Activated CD4-positive, alpha-beta T cell treated with anti-CD3 and anti-CD28 coated beads, Interleukin-2, amount 10 ng/mL, durations not matched to agents 7 days and 5 days (primary cell): ENCODE data around the gene PGF. TPM values are rescaled to one million over a fixed set of nuclear protein-coding genes. Genes with fewer than 3 reads are reported as not detected.

Experiments
- CTCF ChIA-PET: fragments of 350-600 bp; sonication (Branson Sonifier 250); formaldehyde crosslinking; loops from one replicate; lab custom pipeline; 2021; ENCODE audit warnings: antibody characterized with exemption; lab: Charles Lee
- POLR2A ChIA-PET: fragments of 350-600 bp; sonication (Branson Sonifier 250); formaldehyde crosslinking; loops from one replicate; lab custom pipeline; 2021; ENCODE audit warnings: antibody characterized with exemption; lab: Charles Lee
- DNase-seq: peaks from one replicate; pipeline ENCODE4 v3.0.0-alpha.2; 2020
- H3K27ac Mint-ChIP-seq: one replicate; pipeline ENCODE4 v1.8.0; 2021; ENCODE audit warnings: mild to moderate bottlenecking, moderate library complexity, mixed read lengths
- H3K27me3 Mint-ChIP-seq: one replicate; pipeline ENCODE4 v1.8.0; 2021; ENCODE audit warnings: mixed read lengths
- H3K36me3 Mint-ChIP-seq: one replicate; pipeline ENCODE4 v1.8.0; 2021; ENCODE audit warnings: low read depth, mixed read lengths
- H3K4me1 Mint-ChIP-seq: one replicate; pipeline ENCODE4 v1.8.0; 2021; ENCODE audit warnings: mixed read lengths
- H3K4me3 Mint-ChIP-seq: one replicate; pipeline ENCODE4 v1.8.0; 2021; ENCODE audit warnings: mild to moderate bottlenecking, moderate library complexity, mixed read lengths
- H3K9me3 Mint-ChIP-seq: one replicate; pipeline ENCODE4 v1.8.0; 2021; ENCODE audit warnings: mixed read lengths
- total RNA-seq, 2 experiments: library from RNA; stranded (reverse); gene quantifications; one replicate each; pipeline ENCODE4 v1.2.3, GENCODE V29; 2021

PGF gene
- total RNA-seq, 2 experiments from 2014 or later, result 0.12 to 0.15 TPM

DNA sequence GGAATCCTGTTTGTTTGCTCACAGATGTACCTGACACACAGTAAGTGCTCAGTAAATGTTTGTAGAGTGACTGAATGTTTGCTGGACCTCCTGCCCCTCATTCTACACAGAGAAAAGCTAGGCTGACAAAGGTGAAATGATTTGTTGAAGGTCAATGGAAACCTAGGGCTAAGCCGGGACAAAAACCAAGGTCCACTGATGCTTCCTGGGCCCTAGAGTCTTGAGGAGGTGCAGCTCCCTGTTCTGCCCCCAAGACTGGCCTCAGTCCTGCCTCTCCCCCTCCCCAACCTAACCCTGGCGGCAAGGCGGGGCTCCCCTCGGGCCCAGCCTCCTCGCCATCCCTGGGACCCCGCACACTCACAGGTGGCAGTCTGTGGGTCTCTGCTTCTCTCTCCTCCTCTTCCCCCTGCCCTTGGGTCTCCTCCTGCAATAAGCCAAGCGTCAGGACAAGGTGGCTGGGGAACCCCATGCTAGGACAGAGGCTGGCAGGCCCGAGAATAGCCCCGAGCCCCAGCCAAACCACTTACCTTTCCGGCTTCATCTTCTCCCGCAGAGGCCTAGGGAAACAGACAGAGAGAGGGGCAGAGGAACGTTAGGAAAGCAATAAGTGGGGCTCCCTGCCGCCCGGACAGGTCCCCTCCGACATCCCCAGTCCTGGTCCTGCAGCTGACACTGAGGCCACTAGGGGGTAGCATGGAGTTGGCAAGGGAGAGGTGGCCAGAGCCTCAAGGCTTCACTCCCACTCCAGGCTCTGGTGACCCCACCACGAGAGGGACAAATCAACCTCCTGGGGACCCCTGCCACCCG lies 9.3 kb downstream of the PGF start:
- Mint-ChIP-seq H3K27ac (peak overlapping the region; percentile 2), H3K27me3 (no peaks in the 10 kb centered on the region), H3K4me1 (peaks cover 30% of the 10 kb centered on the region), H3K9me3 (no peaks in the 10 kb centered on the region), H3K4me3 (no peak overlapping the region), H3K36me3 (no peaks in the 10 kb centered on the region)
- POLR2A ChIA-PET, result no interaction called here
- CTCF ChIA-PET, result interaction anchor here (0.6 to 4.7 kb wide), 15 partner anchors 8 to 548 kb away, joined by 3 to 32 read pairs (median 3); partner anchors contain the start of genes PGF, RPS6KL1 and ZC2HC1C
- peak; percentile 82 for DNase-seq

- H3K9me3 Mint-ChIP-seq, result no peaks in the 10 kb centered on the region
Measured at GRCh38 chr14:74945261-74945851, 10.0 kb downstream of the PGF start.

DNA sequence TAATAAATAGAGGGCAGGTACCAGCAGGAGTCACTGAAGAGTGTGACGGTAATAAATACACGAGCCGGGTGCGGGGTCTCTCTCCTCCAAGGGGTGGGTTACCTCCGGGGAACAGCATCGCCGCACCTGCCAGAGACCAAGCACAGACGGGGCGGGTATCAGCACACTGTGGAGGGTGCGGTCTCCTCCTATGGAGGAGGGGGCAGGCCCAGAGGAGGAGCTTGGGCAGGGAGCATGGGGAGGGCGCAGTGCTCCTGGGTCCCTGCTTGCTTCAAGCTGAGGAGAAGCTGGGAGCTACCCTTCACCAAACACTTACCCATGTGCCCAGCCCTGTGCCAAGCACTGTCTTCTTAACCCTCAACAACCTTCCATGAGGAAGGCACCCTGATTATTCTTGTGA lies 12.8 kb downstream of the PGF start:
- CTCF ChIA-PET, result interaction anchor here (0.5 to 2.7 kb wide), 7 partner anchors 8 to 712 kb away, joined by 3 to 9 read pairs (median 4); no protein-coding TSS in a partner anchor
- POLR2A ChIA-PET, result interaction anchor here (0.6 kb wide), 1 partner anchor 67 kb away, joined by 4 read pairs; no protein-coding TSS in a partner anchor
- peaks cover 4% of the 10 kb centered on the region for H3K36me3 Mint-ChIP-seq
- peaks cover 48% of the 10 kb centered on the region for H3K4me1 Mint-ChIP-seq
- peak overlapping the region; percentile 94 for H3K27ac Mint-ChIP-seq
- H3K9me3 Mint-ChIP-seq, result peaks cover 5% of the 10 kb centered on the region
- H3K4me3 Mint-ChIP-seq, result peak overlapping the region; percentile 66
- DNase-seq, result no peak
- no peaks in the 10 kb centered on the region for H3K27me3 Mint-ChIP-seq

More at GRCh38 chr14:74945261-74945851, 10.0 kb downstream of the PGF start:
- Mint-ChIP-seq H3K4me1 (peaks cover 35% of the 10 kb centered on the region), H3K4me3 (no peak overlapping the region), H3K36me3 (no peaks in the 10 kb centered on the region), H3K27me3 (no peaks in the 10 kb centered on the region), H3K27ac (no peak overlapping the region)
- peak; percentile 41 for DNase-seq
- ChIA-PET POLR2A (no interaction called here), CTCF (interaction anchor here (0.6 to 4.7 kb wide), 14 partner anchors 8 to 150 kb away, joined by 3 to 32 read pairs (median 4); partner anchors contain the start of genes PGF and ZC2HC1C)

- H3K4me1 Mint-ChIP-seq, result peaks cover 53% of the 10 kb centered on the region
- DNase-seq, result no peak
- peaks cover 4% of the 10 kb centered on the region for H3K36me3 Mint-ChIP-seq
- peak overlapping the region; percentile 66 for H3K4me3 Mint-ChIP-seq
- H3K9me3 Mint-ChIP-seq, result peaks cover 5% of the 10 kb centered on the region
- H3K27me3 Mint-ChIP-seq, result no peaks in the 10 kb centered on the region
- ChIA-PET POLR2A (interaction anchor here (0.6 kb wide), 1 partner anchor 67 kb away, joined by 4 read pairs; no protein-coding TSS in a partner anchor), CTCF (interaction anchor here (0.7 to 2.4 kb wide), 7 partner anchors 10 to 712 kb away, joined by 3 to 7 read pairs (median 4); no protein-coding TSS in a partner anchor)
- peak overlapping the region; percentile 94 for H3K27ac Mint-ChIP-seq
Measured at GRCh38 chr14:74942181-74942580, 13.2 kb downstream of the PGF start.

DNA sequence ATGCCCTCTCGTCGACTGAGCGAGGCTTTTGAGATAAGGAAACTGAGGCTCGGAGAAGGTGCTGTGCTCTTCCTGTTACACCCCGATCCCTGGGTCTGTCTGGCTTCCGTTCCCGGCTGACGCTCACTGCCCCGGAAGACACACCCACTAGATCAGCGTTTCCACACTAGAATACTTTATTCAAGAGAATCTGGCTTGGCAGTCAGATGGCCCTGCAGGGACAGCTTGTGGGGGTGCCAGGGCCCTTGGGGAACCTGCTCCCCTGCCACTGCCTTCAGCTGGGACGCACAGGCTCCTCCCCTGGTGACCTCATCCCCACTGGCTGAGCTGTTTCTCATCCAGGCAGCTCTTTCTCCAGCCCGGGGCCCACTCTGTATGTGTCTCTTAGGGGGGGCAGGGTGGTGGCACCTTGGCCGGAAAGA lies 13.7 kb downstream of the PGF start:
- ChIA-PET POLR2A (no interaction called here), CTCF (interaction anchor here (0.7 to 2.4 kb wide), 7 partner anchors 10 to 712 kb away, joined by 3 to 7 read pairs (median 5); no protein-coding TSS in a partner anchor)
- Mint-ChIP-seq H3K9me3 (peaks cover 5% of the 10 kb centered on the region), H3K27me3 (no peaks in the 10 kb centered on the region), H3K27ac (peak overlapping the region; percentile 94), H3K4me3 (peak overlapping the region; percentile 66), H3K36me3 (peaks cover 4% of the 10 kb centered on the region), H3K4me1 (peaks cover 57% of the 10 kb centered on the region)
- DNase-seq, result peak; percentile 53

- H3K4me1 Mint-ChIP-seq, result peaks cover 54% of the 10 kb centered on the region
- H3K9me3 Mint-ChIP-seq, result peaks cover 5% of the 10 kb centered on the region
- H3K4me3 Mint-ChIP-seq, result peak overlapping the region; percentile 66
- DNase-seq, result no peak
- peak overlapping the region; percentile 94 for H3K27ac Mint-ChIP-seq
- CTCF ChIA-PET, result interaction anchor here (0.7 to 2.4 kb wide), 7 partner anchors 10 to 1165 kb away, joined by 3 to 7 read pairs (median 5); no protein-coding TSS in a partner anchor
- no peaks in the 10 kb centered on the region for H3K27me3 Mint-ChIP-seq
- peaks cover 4% of the 10 kb centered on the region for H3K36me3 Mint-ChIP-seq
- POLR2A ChIA-PET, result no interaction called here
Measured at GRCh38 chr14:74940956-74941565, 14.3 kb downstream of the PGF start.

- ChIA-PET CTCF (interaction anchor here (0.7 to 7.1 kb wide), 5 partner anchors 7 to 74 kb away, joined by 3 to 32 read pairs (median 3); no protein-coding TSS in a partner anchor), POLR2A (no interaction called here)
- DNase-seq, result no peak
- no peaks in the 10 kb centered on the region for H3K27me3 Mint-ChIP-seq
- H3K27ac Mint-ChIP-seq, result no peak overlapping the region
- H3K36me3 Mint-ChIP-seq, result peaks cover 4% of the 10 kb centered on the region
- H3K4me3 Mint-ChIP-seq, result no peak overlapping the region
- H3K4me1 Mint-ChIP-seq, result peaks cover 54% of the 10 kb centered on the region
- H3K9me3 Mint-ChIP-seq, result peaks cover 5% of the 10 kb centered on the region
Measured at GRCh38 chr14:74938531-74939495, 16.6 kb downstream of the PGF start.

- H3K27ac Mint-ChIP-seq, result peak overlapping the region; percentile 33
- no peak overlapping the region for H3K4me3 Mint-ChIP-seq
- peaks cover 46% of the 10 kb centered on the region for H3K4me1 Mint-ChIP-seq
- no peak for DNase-seq
- CTCF ChIA-PET, result interaction anchor here (1.4 to 7.1 kb wide), 2 partner anchors 11 to 20 kb away, joined by 4 to 32 read pairs; no protein-coding TSS in a partner anchor
- POLR2A ChIA-PET, result no interaction called here
- H3K36me3 Mint-ChIP-seq, result peaks cover 4% of the 10 kb centered on the region
- peaks cover 2% of the 10 kb centered on the region for H3K27me3 Mint-ChIP-seq
- peaks cover 5% of the 10 kb centered on the region for H3K9me3 Mint-ChIP-seq
Measured at GRCh38 chr14:74937171-74937570, 18.2 kb downstream of the PGF start.

GRCh38 chr14:74936731-74937130 lies 18.7 kb downstream of the PGF start:
- H3K9me3 Mint-ChIP-seq, result peaks cover 5% of the 10 kb centered on the region
- H3K27ac Mint-ChIP-seq, result peak overlapping the region; percentile 33
- peaks cover 4% of the 10 kb centered on the region for H3K36me3 Mint-ChIP-seq
- H3K4me1 Mint-ChIP-seq, result peaks cover 42% of the 10 kb centered on the region
- POLR2A ChIA-PET, result no interaction called here
- no peak overlapping the region for H3K4me3 Mint-ChIP-seq
- CTCF ChIA-PET, result interaction anchor here (1.4 to 7.1 kb wide), 2 partner anchors 11 to 19 kb away, joined by 4 to 32 read pairs; no protein-coding TSS in a partner anchor
- peaks cover 2% of the 10 kb centered on the region for H3K27me3 Mint-ChIP-seq
- no peak for DNase-seq

DNA sequence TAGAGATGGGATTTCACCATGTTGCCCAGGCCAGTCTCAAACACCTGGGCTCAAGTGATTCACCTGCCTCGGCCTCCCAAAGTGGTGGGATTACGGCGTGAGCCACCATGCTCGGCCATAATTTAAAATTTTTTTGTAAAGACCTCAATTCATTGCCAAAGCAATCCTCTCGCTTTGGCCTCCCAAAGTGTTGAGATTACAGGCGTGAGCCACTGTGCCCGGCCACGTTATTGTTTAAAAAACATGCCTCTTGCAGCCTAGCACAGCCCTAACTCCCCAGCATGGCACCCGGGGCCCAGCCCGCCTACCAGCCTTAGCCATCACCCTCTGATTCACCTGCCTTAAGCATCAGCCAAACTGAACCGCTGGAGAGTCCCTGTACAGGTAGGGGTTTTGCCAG lies 19.2 kb downstream of the PGF start:
- ChIA-PET CTCF (interaction anchor here (1.3 to 7.1 kb wide), 3 partner anchors 12 to 30 kb away, joined by 4 to 32 read pairs (median 4); no protein-coding TSS in a partner anchor), POLR2A (no interaction called here)
- Mint-ChIP-seq H3K27me3 (peaks cover 2% of the 10 kb centered on the region), H3K9me3 (peaks cover 5% of the 10 kb centered on the region), H3K4me1 (peaks cover 36% of the 10 kb centered on the region), H3K4me3 (no peak overlapping the region), H3K36me3 (peaks cover 4% of the 10 kb centered on the region), H3K27ac (no peak overlapping the region)
- DNase-seq, result no peak

DNA sequence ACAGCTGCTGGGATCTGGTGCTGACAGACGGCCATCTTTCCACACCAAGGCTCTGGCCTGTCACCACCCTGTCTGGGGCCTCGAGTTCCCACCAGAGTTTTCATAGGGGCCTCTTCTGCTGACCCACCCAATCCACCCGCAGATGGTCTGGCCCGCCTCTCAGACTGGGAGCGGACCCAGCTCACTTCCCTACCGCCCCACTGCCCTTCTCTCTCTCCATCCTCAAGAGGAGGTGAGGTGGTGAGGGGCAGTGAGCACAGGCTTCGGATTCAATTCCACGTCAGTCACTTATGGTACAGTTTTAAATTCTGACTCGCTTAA lies 20.1 kb downstream of the PGF start:
- ChIA-PET CTCF (interaction anchor here (0.7 to 7.1 kb wide), 4 partner anchors 9 to 29 kb away, joined by 3 to 32 read pairs (median 6); no protein-coding TSS in a partner anchor), POLR2A (no interaction called here)
- H3K27ac Mint-ChIP-seq, result no peak overlapping the region
- H3K4me3 Mint-ChIP-seq, result no peak overlapping the region
- peaks cover 31% of the 10 kb centered on the region for H3K4me1 Mint-ChIP-seq
- no peak for DNase-seq
- peaks cover 4% of the 10 kb centered on the region for H3K36me3 Mint-ChIP-seq
- H3K27me3 Mint-ChIP-seq, result peaks cover 4% of the 10 kb centered on the region
- peaks cover 5% of the 10 kb centered on the region for H3K9me3 Mint-ChIP-seq
